Esophagus muscularis mucosa (tissue), 3 donors: Measurements from ENCODE around the gene PDGFRB.

Source experiments
- POLR2A ChIP-seq: fragments of 450-650 bp; IDR thresholded peaks from one replicate; pipeline ENCODE4 v1.6.1; 2017; ENCODE audit warnings: antibody characterized with exemption, moderate library complexity, mild to moderate bottlenecking, low read depth
- TF ChIP-seq, protein P1 (sequence below), 3 experiments: fragments of 200-600 bp in 2 of 3; fragments of 450-650 bp in 1 of 3; sonication (generic) in 2 of 3; IDR thresholded peaks; one replicate each; pipeline ENCODE4 v1.5.1; 2017 to 2019; ENCODE audit warnings: antibody characterized with exemption in 3 of 3, mild to moderate bottlenecking in 2 of 3, moderate library complexity in 1 of 3

DNA sequence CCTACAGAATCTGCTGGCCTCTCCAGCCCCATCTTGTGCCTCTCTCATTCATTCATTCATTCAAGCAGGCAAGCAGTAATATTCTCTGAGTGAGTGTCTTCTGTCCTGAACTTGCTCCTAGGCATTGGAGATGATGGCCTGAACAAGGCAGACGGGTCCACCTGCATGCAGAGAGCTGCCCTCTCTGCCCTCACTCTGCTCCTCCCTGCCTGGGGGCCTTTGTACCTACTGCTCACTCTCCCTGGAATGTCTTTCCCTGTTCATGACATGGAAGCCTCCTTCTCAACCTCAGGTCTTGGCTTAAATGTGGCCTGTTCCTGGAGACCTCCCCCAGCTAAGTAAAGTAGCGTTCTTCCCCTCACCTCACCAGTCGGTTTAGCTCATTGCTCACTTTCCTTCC, 17.5 kb upstream of the PDGFRB start:
- TF ChIP-seq, protein P1, sequence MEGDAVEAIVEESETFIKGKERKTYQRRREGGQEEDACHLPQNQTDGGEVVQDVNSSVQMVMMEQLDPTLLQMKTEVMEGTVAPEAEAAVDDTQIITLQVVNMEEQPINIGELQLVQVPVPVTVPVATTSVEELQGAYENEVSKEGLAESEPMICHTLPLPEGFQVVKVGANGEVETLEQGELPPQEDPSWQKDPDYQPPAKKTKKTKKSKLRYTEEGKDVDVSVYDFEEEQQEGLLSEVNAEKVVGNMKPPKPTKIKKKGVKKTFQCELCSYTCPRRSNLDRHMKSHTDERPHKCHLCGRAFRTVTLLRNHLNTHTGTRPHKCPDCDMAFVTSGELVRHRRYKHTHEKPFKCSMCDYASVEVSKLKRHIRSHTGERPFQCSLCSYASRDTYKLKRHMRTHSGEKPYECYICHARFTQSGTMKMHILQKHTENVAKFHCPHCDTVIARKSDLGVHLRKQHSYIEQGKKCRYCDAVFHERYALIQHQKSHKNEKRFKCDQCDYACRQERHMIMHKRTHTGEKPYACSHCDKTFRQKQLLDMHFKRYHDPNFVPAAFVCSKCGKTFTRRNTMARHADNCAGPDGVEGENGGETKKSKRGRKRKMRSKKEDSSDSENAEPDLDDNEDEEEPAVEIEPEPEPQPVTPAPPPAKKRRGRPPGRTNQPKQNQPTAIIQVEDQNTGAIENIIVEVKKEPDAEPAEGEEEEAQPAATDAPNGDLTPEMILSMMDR (IDR thresholded peaks at IDR 0.05) = no peak
- no peak for TF ChIP-seq POLR2A
